Islet of Langerhans (tissue), 1 donor: ENCODE results near the gene MMP11.

ENCODE experiments used
- FAIRE-seq: peaks from one replicate; lab custom pipeline; 2011; peaks lifted over from hg19 to GRCh38; lab: Jason Lieb, UNC

The MMP11 gene

GRCh38 chr22:23781511-23782183, 9.0 kb downstream of the MMP11 start:
- FAIRE-seq, result no peak

DNA sequence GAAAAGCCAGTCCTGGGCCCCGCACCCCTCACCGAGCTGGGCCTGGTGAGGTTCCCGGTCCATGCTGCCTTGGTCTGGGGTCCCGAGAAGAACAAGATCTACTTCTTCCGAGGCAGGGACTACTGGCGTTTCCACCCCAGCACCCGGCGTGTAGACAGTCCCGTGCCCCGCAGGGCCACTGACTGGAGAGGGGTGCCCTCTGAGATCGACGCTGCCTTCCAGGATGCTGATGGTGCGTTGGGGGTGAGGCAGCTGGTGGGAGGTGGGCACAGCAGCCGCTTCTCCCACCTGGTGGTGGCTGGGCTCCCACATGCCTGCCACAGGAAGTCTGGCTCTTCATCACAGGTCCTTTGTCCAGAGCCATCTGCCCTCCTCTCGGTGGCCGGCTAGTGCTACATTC, 9.6 kb downstream of the MMP11 start:
- FAIRE-seq, result no peak

DNA sequence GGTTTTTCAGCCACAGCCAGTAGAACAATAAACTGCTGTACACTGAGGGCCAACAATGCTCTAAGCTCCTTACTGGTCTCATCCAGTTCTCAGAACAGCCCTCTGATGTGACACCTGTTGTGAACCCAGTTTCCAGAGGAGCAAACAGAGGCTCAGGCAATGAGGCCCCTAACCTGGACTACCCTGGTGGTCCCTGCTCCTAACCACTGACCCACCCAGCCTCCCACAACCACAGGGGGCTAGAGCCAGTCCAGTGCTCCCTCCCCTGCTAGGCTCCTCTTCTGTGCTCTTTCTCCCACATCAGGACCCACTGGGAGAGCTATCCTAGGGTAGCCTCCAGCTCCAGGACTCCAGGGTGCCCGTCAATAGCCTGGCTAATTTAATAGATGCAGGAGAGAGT, 10.1 kb downstream of the MMP11 start:
- no peak for FAIRE-seq

DNA sequence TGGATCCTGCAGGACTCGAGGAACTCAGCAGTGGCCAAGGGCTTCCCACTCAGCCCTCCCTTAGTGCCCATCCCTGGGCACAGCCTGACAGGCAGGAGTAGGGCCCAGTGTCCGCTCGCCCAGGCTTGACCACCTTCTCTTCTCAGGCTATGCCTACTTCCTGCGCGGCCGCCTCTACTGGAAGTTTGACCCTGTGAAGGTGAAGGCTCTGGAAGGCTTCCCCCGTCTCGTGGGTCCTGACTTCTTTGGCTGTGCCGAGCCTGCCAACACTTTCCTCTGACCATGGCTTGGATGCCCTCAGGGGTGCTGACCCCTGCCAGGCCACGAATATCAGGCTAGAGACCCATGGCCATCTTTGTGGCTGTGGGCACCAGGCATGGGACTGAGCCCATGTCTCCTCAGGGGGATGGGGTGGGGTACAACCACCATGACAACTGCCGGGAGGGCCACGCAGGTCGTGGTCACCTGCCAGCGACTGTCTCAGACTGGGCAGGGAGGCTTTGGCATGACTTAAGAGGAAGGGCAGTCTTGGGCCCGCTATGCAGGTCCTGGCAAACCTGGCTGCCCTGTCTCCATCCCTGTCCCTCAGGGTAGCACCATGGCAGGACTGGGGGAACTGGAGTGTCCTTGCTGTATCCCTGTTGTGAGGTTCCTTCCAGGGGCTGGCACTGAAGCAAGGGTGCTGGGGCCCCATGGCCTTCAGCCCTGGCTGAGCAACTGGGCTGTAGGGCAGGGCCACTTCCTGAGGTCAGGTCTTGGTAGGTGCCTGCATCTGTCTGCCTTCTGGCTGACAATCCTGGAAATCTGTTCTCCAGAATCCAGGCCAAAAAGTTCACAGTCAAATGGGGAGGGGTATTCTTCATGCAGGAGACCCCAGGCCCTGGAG, 10.9 kb downstream of the MMP11 start:
- FAIRE-seq, result no peak

- FAIRE-seq, result no peak
Observed at GRCh38 chr22:23784215-23784732, 11.6 kb downstream of the MMP11 start.

- no peak for FAIRE-seq
Observed at GRCh38 chr22:23786261-23786710, 13.6 kb downstream of the MMP11 start.

DNA sequence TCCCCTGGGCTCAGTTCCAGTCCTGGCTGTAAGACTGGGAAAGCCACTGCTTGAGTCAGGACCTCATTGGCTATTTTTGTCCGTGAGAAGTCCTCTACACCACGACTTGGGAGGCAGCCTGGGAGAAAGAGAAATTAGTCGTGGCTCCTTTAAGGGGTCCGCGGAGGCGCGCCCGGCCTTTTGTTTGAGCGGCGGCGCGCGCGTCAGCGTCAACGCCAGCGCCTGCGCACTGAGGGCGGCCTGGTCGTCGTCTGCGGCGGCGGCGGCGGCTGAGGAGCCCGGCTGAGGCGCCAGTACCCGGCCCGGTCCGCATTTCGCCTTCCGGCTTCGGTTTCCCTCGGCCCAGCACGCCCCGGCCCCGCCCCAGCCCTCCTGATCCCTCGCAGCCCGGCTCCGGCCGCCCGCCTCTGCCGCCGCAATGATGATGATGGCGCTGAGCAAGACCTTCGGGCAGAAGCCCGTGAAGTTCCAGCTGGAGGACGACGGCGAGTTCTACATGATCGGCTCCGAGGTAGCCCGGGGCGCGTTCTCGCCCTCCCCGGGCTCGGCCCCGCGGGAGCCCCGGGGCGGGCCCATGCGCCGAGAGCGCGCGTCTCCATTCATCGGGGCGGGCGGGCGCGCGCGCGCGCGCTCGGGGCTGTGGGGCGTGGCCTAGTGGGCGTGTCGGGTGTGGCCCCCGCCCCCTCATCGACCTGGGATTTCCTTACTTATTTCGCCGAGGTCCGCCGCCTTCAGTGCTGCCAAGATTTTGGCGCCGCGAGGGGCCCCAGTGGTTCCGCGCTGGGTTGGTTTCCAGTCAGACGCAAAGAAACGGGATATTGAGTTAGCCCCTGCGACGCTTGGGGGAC, 14.3 kb downstream of the MMP11 start, which contains the start of gene SMARCB1:
TSS of gene SMARCB1 (plus strand) at position 215 of the 848 bp plus-strand sequence. CDS start at position 419, 204 bp downstream.
- no peak for FAIRE-seq

DNA sequence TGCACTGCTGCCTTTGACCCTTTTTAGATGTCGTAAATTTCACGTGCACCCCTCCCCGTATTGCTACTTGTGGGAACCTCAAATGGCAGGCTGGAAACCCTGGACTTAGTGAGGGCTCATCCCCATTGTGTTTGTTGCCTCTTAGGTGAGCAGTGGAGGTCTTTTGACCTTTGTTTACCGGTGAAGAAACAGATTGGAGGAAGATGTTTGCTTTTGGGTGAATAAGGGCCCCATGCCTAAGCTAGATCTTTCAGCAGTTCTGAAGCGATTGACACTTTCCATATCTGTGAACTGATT, 14.9 kb downstream of the MMP11 start:
- no peak for FAIRE-seq

- no peak for FAIRE-seq
Observed at GRCh38 chr22:23787910-23788309, 15.3 kb downstream of the MMP11 start.

GRCh38 chr22:23789121-23789520, 16.5 kb downstream of the MMP11 start:
- FAIRE-seq, result no peak

GRCh38 chr22:23789638-23790037, 17.0 kb downstream of the MMP11 start:
- FAIRE-seq, result no peak

- no peak for FAIRE-seq
Observed at GRCh38 chr22:23790819-23791737, 18.4 kb downstream of the MMP11 start.

DNA sequence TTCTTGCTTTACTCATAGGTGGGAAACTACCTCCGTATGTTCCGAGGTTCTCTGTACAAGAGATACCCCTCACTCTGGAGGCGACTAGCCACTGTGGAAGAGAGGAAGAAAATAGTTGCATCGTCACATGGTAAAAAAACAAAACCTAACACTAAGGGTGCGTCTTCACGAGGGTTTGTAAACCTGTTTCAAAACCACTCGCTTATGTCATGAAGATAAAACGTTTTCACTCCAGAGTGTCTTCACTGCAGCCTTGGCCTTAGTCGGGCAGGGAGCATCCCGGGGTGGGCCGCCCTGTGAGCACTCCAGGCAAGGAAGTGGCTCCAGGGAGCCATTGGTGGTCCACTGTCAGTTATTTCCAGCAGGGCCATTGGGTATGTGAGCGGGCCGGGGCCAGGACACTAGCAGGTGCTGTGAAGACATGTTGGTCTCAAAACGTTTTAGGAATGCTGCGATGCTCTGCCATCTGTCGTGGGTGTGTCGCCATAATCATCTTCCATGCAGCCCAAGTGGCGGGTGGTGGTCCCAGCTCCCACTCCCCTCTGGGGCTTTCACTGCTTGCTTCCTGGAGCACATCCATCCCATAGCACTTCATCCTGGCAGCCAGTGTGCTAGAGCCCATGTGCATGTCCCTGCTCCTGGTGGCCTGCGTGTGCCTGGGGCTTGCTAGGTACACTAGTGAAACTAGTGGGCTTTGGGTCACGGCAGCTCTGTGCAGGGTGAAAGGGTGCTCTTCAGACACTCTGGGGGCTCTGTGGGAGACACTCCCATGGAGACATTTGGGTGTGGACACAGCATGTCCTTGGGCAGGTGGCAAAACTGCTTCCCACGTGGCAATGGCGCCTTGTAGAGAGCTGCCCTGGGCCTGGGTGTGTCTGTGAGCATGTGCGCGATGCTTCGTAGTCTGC, 19.3 kb downstream of the MMP11 start:
- FAIRE-seq, result no peak

- no peak for FAIRE-seq
Observed at GRCh38 chr22:23793326-23793725, 20.7 kb downstream of the MMP11 start.

GRCh38 chr22:23796461-23796860, 23.8 kb downstream of the MMP11 start:
- no peak for FAIRE-seq

DNA sequence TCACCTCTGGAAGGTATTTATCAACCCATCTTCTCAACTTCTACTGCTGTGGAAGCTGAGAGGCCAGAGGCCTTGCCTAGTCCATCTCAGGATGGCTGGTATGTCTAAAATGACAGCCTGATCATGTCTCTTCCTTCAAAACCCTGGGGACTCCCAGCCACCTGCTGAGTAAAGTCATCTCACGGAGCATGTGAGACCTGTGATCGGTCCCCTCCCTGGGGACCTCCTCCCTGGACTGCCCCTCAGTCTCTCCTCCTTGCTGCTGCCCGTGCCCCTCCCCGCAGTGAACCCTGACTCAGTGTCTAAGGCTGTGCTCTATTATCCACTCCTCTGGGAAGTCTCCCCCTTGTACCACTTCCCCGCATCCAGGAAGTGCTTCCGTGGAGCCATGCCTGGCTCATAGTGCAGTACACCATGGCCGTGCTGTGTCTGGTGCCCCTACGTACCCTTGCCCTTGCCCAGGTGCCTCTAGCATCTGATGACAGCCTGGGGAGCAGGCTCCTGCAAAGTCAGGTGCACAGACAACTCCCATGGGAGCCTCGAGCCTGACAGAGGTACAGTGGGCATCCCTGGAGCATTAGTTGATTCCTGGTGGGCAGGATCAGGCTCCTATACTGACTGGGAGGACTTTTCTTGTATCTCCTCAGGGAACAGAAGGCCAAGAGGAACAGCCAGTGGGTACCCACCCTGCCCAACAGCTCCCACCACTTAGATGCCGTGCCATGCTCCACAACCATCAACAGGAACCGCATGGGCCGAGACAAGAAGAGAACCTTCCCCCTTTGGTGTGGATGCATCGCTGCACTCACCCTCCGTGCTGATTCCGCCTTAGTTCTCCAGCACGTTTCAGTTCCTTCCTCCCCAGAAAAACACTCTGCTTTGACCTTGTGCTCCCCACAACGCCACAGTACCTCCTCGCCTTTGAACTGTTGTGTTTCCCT, 27.9 kb downstream of the MMP11 start:
- no peak for FAIRE-seq

DNA sequence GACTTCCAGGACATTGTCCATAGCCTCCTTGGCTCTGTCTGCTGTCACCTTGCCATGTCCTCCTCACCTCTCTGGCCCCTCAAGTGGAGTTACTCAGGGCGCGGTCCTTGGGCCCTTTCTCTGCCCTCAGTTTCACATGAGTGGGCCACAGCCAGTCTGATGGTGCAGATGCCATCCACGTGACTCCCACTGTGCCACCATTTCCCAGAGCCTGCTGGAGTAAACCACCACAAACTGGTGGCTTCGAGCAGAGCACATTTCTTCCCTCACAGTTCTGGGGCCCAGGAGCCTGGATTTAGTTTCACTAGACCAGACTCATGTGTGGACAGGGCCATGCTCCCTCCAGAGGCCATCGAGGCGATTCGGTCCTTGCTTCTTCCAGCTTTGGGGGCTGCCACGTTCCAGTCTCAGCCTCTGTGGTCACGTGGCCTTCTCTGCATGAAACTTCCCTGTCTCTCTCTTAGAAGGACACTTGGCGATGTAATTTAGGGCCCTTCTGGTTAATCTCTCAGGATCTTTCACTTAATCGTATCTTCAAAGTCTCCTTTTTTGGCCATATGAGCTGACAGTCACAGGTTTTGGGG, 28.7 kb downstream of the MMP11 start:
- no peak for FAIRE-seq

DNA sequence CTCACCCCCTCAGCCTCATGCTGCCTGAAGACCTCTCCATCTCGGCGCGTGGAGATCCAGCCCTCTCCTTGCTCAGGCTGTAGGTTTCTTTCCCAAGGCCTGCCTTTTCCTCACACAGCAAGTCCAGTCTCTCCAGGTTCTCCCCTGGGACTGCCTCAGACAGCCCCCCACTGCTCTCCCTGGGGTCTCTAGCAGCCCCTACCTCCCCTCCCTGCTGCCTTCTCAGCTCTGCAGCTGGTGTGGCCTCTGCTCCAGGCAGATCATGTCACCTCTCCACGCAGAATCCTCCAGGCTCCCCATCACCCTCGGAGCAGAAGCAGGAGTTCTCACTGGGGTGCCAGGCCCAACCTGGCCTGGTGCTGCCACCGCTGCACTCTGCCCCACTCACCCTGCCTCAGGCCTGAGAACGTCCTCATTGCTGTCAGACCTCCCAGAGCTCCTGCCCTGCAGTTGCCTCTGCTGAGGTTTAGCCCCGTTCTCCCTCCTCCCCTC, 29.3 kb downstream of the MMP11 start:
- FAIRE-seq, result no peak
